ENCODE data around the gene B3GNT4.
"Not testable (repeated sequence)": the region's sequence is repeated elsewhere in the genome, so short reads cannot be mapped to it uniquely, and the experiment has no call there.

B3GNT4 gene

DNA sequence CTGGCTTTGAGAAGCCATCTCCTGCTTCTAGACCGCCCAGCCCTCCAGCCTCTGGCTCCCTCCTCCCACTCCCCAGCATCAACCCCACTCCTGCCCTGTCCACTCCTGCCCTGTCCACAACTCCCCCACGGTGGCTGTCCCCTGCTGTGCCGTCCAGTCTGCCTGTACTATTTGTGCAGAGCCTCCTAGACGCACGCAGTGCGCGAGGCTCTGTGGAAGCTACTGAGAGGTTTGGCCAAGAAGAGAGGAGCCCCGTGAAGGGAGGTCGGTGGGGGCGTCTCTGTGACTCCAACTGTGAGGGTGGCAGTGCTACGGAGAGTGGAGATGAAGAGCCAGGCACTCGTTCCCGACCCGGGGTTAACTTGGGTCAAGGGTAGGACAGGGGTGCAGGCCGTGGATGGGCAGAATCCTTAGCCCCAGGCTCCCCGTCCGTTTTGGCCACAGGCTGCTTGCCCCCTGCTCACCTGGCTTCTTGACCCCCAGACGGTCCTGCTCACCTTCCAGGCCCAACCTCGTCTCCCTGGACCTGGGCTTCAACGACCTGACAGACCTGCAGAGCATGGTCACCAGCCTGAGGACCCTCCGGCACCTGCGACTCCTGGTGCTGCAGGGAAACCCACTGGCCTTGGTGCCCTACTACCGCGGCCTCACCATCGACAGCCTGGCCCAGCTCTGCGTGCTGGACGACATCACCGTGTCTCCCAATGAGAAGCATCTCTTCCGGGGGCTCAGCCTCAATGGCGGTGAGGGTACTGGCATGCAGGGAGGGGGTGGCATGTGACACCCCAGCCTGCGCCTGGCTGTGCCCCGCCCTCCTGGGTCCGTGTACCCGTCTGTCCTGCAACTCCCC is 13.7 kb upstream of the B3GNT4 start:
- DNase-seq: no peak

DNA sequence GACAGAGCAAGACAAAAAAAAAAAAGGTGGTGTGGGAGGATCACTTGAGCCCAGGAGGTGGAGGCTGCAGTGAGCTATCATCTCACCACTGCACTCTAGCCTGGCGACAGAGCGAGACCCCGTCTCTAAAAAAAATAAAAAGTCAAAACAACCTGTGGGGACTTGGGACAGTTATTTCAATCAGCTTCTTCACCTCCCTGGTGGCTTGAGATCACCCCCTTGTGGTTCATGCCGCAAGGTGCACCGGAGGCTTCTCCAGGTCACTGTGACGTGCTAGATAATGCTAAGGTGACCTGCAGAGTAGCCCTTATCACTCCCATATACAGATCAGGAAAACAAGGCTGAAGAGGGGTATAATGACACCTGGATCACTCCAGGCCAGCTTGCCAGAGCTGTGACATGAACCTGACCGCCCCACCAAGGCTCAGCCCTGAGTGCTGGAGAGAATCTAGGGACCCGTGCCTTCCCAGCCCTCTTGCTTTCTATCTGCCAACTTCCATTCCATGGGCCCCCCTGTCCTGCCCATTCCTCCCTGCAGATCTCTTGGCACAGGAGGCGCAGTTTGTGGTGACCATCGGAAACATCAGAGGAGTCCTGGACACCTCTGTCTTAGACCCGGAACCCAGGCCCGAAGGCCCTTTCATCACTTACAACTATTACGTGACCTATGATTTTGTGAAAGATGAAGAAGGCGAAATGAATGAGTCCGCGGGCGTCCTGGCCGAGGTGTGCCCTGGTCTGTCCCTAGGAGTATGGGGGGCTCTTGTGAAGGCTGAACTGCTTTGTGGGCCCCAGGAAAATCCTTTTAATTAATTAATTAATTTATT is 12.5 kb upstream of the B3GNT4 start:
- peak; percentile 89 for DNase-seq

- no peak for DNase-seq
Measured at GRCh38 chr12:122192441-122192840, 11.1 kb upstream of the B3GNT4 start.

DNA sequence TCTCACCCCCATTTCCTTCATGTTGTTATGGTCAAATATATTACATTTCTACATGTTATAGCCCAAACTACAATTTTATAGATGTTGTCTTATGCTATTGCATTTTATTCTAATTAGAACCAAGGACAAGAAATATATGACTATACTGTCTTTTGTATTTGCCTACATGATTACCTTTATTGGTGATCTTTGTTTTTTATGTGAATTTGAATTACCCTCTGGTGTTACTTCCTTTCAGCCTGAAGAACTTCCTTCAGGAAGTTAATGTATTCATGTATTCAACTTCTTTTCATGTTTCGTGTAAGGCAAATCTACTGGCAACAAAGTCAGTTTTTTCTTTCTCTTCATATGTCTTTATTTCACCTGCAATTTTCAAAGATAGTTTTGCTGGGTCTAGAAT is 8.7 kb upstream of the B3GNT4 start:
- no peak for DNase-seq

DNA sequence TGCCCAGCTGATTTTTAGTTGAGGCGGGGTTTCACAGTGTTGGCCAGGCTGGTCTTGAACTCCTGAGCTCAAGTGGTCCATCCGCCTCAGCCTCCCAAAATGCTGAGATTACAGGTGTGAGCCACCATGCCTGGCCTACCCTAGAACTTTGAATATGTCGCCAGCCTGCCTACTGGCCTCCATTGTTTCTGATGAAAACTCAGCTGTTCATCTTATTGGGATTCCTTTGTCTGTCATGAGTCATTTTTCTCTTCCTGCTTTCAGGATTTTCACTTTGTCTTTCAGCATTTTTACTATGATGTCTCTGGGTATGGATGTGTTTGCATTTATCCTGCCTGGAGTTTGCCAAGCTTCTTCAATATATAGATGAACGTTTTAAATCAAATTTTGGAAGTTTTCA is 8.1 kb upstream of the B3GNT4 start:
- DNase-seq: no peak

GRCh38 chr12:122197612-122197966 is 5.9 kb upstream of the B3GNT4 start:
- DNase-seq: no peak

- no peak for DNase-seq
Measured at GRCh38 chr12:122199484-122200355, 3.8 kb upstream of the B3GNT4 start.

- DNase-seq: no peak
Measured at GRCh38 chr12:122200541-122201175, 2.9 kb upstream of the B3GNT4 start.

DNA sequence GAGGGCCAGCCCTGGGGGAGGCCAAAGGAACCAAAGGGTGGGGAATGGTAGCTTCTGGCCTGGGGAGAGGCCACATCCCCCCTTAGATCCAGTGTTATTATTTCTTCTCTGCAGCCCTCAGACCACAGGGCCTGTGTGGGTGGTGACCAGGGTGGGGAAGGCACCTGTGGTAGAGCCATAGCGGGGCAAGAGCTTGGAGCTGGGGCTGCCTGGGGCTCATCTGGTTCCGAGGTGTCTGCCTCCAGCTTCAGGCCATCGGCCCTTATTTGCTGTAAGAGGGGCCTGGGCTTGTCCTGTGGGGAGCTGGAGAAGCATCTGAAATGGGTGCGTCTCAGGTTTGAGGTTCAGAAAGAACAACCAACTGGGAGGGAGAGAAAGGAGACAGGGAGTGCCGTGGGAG is 2.1 kb upstream of the B3GNT4 start:
- DNase-seq: no peak

GRCh38 chr12:122202017-122202416 is 1.5 kb upstream of the B3GNT4 start:
- DNase-seq: no peak

DNA sequence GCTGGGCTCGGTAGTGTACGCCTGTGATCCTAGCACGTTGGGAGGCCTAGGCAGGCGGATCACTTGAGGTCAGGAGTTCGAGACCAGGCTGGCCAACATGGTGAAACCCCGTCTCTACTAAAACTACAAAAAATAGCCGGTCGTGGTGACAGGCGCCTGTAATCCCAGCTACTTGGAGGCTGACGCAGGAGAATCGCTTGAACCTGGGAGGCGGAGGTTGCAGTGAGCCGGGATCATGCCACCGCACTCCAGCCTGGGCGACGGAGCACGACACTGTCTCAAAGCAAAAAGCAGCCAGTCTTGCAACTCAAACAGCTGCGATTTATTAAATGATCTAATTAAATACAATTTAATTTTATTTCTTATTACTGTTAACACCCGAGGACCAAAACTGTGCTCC is 698 bp upstream of the B3GNT4 start:
- DNase-seq: not testable (repeated sequence)

DNA sequence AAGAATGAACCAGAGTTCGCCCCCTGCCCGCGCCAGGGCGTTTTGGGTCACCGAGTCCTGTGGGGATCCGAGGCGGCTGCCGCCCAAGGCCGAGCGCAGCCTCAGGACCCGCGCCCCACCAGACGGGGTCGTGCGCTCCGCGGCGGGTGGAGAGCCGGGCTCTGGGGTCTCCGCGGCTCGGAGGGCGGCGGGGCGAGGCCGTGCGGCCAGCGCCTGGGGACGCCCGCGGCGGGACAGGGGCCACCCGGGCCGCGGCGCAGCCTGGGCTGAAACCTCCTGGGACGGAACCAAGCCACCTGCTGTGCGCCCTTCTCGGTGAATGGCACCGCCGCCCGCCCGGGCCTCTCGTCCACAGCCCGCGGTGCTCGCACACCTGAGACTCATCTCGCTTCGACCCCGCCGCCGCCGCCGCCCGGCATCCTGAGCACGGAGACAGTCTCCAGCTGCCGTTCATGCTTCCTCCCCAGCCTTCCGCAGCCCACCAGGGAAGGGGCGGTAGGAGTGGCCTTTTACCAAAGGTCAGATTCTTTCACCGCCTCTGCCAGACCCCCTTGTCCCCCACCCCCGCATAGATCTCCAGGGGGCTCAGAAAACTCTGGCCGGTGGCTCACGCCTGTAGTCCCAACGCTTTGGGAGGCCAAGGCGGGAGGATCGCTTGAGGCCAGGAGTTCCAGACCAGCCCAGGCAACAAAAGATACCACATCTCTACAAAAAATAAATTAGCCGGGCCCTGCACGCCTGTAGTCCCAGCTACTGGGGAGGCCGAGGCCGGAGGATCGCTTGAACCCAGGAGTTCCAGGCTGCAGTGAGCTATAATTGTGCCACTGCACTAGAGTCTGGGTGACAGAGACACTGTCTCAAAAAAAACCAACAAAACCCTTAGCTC is 901 bp downstream of the B3GNT4 start:
- DNase-seq: peak; percentile 62

DNA sequence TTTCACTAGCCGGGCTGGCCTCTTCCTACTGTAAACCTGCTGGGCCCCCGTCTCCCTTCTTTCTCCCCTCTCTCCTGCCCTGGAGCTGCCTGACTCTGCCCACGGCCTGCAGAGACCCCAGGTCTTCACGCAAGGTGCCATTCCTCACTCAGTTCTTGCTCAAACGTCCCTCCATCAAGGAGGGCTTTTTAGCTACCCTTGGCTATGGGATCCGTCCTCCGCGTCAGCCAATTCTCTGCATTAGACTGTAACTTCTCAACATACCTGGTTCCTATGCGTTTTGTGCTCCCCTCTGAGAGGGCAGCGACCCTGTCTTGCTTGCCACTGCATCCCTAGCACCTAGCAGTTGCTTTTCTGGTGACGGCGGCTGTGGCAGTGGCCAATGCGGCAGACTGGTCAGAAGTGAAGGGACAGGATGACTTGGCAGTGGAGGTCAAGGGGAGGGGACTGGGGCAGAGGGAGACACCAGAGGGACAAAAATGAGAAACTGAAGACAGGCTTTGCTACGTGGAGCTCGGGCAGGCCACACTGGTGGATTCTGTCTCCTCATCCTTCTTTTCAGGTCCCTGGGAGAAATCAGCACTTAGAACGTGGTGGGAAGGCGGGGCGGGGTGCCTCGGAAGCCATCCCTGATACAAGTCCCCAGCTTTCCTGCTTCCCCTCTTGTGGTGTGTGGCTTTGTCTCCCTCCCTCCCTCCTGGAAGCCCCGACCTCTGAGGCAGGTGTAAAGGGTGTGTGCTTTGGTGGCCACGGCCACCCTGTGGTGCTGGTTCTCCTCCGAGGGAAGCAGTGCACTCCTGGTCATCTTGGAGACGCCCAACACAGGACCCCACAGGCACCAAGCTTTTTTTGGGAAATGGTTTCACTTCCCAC is 1.8 kb downstream of the B3GNT4 start:
- peak; percentile 44 for DNase-seq

DNA sequence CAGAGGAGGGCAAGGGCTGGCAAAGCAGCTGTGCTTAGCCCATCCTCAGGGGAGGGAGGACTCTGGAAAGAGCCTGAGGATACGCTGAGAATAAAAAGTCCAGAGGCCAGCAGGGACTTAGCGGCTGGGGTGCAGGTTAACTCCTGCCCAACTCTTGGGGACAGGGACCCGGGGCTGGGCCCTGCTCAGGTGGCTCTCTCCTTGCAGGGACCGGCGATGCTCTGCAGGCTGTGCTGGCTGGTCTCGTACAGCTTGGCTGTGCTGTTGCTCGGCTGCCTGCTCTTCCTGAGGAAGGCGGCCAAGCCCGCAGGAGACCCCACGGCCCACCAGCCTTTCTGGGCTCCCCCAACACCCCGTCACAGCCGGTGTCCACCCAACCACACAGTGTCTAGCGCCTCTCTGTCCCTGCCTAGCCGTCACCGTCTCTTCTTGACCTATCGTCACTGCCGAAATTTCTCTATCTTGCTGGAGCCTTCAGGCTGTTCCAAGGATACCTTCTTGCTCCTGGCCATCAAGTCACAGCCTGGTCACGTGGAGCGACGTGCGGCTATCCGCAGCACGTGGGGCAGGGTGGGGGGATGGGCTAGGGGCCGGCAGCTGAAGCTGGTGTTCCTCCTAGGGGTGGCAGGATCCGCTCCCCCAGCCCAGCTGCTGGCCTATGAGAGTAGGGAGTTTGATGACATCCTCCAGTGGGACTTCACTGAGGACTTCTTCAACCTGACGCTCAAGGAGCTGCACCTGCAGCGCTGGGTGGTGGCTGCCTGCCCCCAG is 2.8 kb downstream of the B3GNT4 start:
- DNase-seq: peak; percentile 29

DNA sequence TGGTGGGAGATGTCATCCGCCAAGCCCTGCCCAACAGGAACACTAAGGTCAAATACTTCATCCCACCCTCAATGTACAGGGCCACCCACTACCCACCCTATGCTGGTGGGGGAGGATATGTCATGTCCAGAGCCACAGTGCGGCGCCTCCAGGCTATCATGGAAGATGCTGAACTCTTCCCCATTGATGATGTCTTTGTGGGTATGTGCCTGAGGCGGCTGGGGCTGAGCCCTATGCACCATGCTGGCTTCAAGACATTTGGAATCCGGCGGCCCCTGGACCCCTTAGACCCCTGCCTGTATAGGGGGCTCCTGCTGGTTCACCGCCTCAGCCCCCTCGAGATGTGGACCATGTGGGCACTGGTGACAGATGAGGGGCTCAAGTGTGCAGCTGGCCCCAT is 3.5 kb downstream of the B3GNT4 start:
- no peak for DNase-seq

DNA sequence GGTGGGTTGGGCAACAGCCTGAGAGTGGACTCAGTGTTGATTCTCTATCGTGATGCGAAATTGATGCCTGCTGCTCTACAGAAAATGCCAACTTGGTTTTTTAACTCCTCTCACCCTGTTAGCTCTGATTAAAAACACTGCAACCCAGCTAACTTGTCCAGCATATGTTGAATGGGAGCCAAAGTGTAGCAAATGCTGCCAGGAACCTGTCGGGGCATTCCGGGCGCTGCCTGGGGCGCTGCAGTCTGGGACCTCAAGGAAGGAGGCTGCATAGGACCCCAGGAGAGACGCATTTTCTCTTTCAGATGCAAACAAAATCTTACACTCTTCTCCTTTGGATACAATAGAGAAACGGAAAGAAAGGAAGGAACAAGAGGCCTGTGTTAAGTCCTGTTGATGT is 3.9 kb downstream of the B3GNT4 start:
- DNase-seq: no peak

- DNase-seq: no peak
Measured at GRCh38 chr12:122208073-122208820, 4.7 kb downstream of the B3GNT4 start.

DNA sequence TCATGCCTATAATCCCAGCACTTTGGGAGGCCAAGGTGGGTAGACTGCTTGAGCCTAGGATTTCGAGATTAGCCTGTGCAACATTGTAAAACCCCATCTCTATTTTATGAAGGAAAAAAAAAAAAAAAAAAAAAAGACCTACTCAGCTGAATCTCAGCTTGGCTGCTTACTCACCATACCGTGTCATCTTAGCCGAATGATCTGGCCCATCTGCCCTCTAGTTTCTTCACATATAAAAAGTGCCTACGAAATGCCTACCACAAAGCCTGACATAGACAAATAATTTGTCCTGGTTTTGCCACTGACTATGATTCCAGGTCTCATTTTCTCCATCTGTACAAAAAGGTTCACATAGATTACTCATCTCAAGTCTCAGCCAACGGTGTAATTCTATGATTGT is 12.3 kb downstream of the B3GNT4 start:
- DNase-seq: no peak

- no peak for DNase-seq
Measured at GRCh38 chr12:122216445-122216844, 12.9 kb downstream of the B3GNT4 start.

Measured in DMS53 (cell line).